Lower lobe of right lung (tissue), 2 donors: ENCODE measurements around the gene SLC38A8. TPM values are rescaled to one million over a fixed set of nuclear protein-coding genes. Genes with fewer than 3 reads are reported as not detected.

Source experiments
- ATAC-seq, 2 donors: fragments of 200-7000 bp; cut with Tn5 transposase; one replicate each; pipeline ENCODE4 v1.9.1; 2020 to 2022; ENCODE audit warnings: mild to moderate bottlenecking in 2 of 2, moderate library complexity in 2 of 2
- DNase-seq: peaks from one replicate; pipeline ENCODE4 v3.0.0-alpha.2; 2020
- H3K27ac ChIP-seq: fragments of 200-600 bp; one replicate; pipeline ENCODE4 v1.8.0; 2022
- H3K27me3 ChIP-seq: fragments of 200-600 bp; one replicate; pipeline ENCODE4 v1.8.0; 2022; ENCODE audit warnings: low read depth
- H3K36me3 ChIP-seq: fragments of 200-600 bp; one replicate; pipeline ENCODE4 v1.8.0; 2022; ENCODE audit warnings: mild to moderate bottlenecking
- H3K4me1 ChIP-seq: fragments of 200-600 bp; one replicate; pipeline ENCODE4 v1.8.0; 2022
- H3K4me3 ChIP-seq: fragments of 200-600 bp; one replicate; pipeline ENCODE4 v1.8.0; 2022; ENCODE audit warnings: mild to moderate bottlenecking
- H3K9me3 ChIP-seq: fragments of 200-600 bp; one replicate; pipeline ENCODE4 v1.8.0; 2022
- CTCF ChIP-seq: fragments of 200-600 bp; IDR thresholded peaks from one replicate; pipeline ENCODE4 v1.8.0; 2022; ENCODE audit warnings: antibody characterized with exemption, mild to moderate bottlenecking
- intact Hi-C: fragments of 100-400 bp; cut with DNase I; formaldehyde crosslinking; loops from one replicate; pipeline ENCODE4 v1.11.0; 2022
- total RNA-seq: library from RNA; stranded (reverse); fragmentation: NEBNext Ultra II Directional; extraction: Animal tissue kit (Norgen Biotek cat#: 25700); gene quantifications from one replicate; pipeline ENCODE4 v1.2.1, GENCODE V29; 2021
- donor health status: DM: no; HTN: yes; CAD: no; lungs with severe emphysema.

SLC38A8 gene
- total RNA-seq, 1 donor from 2014 or later, result not detected

- Histone ChIP-seq H3K4me1 (no peaks in the 10 kb centered on the region), H3K27me3 (no peaks in the 10 kb centered on the region), H3K9me3 (no peaks in the 10 kb centered on the region), H3K4me3 (no peak overlapping the region), H3K27ac (no peak overlapping the region), H3K36me3 (peaks cover 100% of the 10 kb centered on the region)
- no peak for TF ChIP-seq CTCF
- intact Hi-C loops, result no loop called here
- DNase-seq, result no peak
- no peak for ATAC-seq
These were observed 37.1 kb upstream of the SLC38A8 start for GRCh38 chr16:84079664-84080063.

- Histone ChIP-seq H3K9me3 (no peaks in the 10 kb centered on the region), H3K4me3 (no peak overlapping the region), H3K27ac (no peak overlapping the region), H3K36me3 (peaks cover 100% of the 10 kb centered on the region), H3K4me1 (no peaks in the 10 kb centered on the region), H3K27me3 (no peaks in the 10 kb centered on the region)
- no peak for ATAC-seq
- intact Hi-C loops, result no loop called here
- no peak for TF ChIP-seq CTCF
- no peak for DNase-seq
These were observed 32.8 kb upstream of the SLC38A8 start for GRCh38 chr16:84075376-84075775.

- Histone ChIP-seq H3K4me3 (no peak overlapping the region), H3K9me3 (no peaks in the 10 kb centered on the region), H3K27ac (no peak overlapping the region), H3K36me3 (peaks cover 100% of the 10 kb centered on the region), H3K27me3 (no peaks in the 10 kb centered on the region), H3K4me1 (no peaks in the 10 kb centered on the region)
- no peak for TF ChIP-seq CTCF
- intact Hi-C loops, result no loop called here
- ATAC-seq (no peak), DNase-seq (no peak)
These were observed 32.1 kb upstream of the SLC38A8 start for GRCh38 chr16:84074721-84075120.

- Histone ChIP-seq H3K4me3 (no peak overlapping the region), H3K27me3 (no peaks in the 10 kb centered on the region), H3K9me3 (no peaks in the 10 kb centered on the region), H3K36me3 (peaks cover 100% of the 10 kb centered on the region), H3K4me1 (no peaks in the 10 kb centered on the region), H3K27ac (no peak overlapping the region)
- intact Hi-C loops, result no loop called here
- no peak for TF ChIP-seq CTCF
- no peak for DNase-seq
- ATAC-seq, result no peak
These were observed 29.4 kb upstream of the SLC38A8 start for GRCh38 chr16:84072014-84072413.

GRCh38 chr16:84071121-84071520 lies 28.5 kb upstream of the SLC38A8 start:
- intact Hi-C loops, result no loop called here
- no peaks in the 10 kb centered on the region for H3K9me3 ChIP-seq
- no peak for TF ChIP-seq CTCF
- H3K4me1 ChIP-seq, result no peaks in the 10 kb centered on the region
- peaks cover 100% of the 10 kb centered on the region for H3K36me3 ChIP-seq
- H3K27ac ChIP-seq, result no peak overlapping the region
- no peaks in the 10 kb centered on the region for H3K27me3 ChIP-seq
- ATAC-seq (no peak), DNase-seq (no peak)
- no peak overlapping the region for H3K4me3 ChIP-seq

- intact Hi-C loops, result no loop called here
- H3K4me3 ChIP-seq, result no peak overlapping the region
- TF ChIP-seq CTCF, result no peak
- H3K9me3 ChIP-seq, result no peaks in the 10 kb centered on the region
- ATAC-seq (peak; percentile 49 to 74), DNase-seq (no peak)
- H3K36me3 ChIP-seq, result peaks cover 100% of the 10 kb centered on the region
- no peaks in the 10 kb centered on the region for H3K4me1 ChIP-seq
- no peaks in the 10 kb centered on the region for H3K27me3 ChIP-seq
- H3K27ac ChIP-seq, result no peak overlapping the region
These were observed 26.9 kb upstream of the SLC38A8 start for GRCh38 chr16:84069540-84069939.
